Measurements from ENCODE around the gene RAB14.

DNA sequence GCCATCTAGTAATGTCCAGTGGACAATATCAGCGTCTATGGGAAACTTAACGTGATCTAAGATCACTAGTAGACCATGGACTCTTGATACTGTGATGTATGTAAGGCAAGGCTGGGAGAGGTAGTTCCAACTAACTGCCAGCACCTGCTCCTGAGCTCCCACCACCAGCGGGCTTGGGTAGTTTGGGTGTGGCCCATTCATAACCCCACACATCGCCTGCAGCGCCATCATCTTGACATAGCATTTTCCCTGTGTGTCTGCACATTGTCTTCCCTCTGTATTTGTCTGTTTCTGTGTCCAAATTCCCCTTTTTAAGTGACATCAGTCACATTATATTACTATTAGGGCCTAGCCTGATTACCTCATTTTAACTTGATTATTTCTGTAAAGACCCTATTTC lies 38.2 kb upstream of the RAB14 start:
- TF ChIP-seq, protein P1, sequence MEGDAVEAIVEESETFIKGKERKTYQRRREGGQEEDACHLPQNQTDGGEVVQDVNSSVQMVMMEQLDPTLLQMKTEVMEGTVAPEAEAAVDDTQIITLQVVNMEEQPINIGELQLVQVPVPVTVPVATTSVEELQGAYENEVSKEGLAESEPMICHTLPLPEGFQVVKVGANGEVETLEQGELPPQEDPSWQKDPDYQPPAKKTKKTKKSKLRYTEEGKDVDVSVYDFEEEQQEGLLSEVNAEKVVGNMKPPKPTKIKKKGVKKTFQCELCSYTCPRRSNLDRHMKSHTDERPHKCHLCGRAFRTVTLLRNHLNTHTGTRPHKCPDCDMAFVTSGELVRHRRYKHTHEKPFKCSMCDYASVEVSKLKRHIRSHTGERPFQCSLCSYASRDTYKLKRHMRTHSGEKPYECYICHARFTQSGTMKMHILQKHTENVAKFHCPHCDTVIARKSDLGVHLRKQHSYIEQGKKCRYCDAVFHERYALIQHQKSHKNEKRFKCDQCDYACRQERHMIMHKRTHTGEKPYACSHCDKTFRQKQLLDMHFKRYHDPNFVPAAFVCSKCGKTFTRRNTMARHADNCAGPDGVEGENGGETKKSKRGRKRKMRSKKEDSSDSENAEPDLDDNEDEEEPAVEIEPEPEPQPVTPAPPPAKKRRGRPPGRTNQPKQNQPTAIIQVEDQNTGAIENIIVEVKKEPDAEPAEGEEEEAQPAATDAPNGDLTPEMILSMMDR (conservative IDR thresholded peaks at IDR 0.05; ENCODE audit: low read length): no peak
- no peak for TF ChIP-seq EZH2phosphoT487 (IDR thresholded peaks at IDR 0.05; ENCODE audit: borderline replicate concordance, low read depth, low read length)
